Natural killer cell treated with Interleukin-12 subunit alpha and Interleukin-12 subunit beta and Interleukin-15 and Interleukin-18, amount 100 ng/mL, for 72 hours (primary cell): ENCODE measurements around the gene MYO1E. TPM values are rescaled to one million over a fixed set of nuclear protein-coding genes. Genes with fewer than 3 reads are reported as not detected.
"Not testable (repeated sequence)": the region's sequence is repeated elsewhere in the genome, so short reads cannot be mapped to it uniquely, and the experiment has no call there.

Source experiments
- ATAC-seq, 2 donors: fragments of 150-1000 bp; cut with Tn5 transposase in 1 of 2; sonication (Bioruptor Pico), chemical (Tn5 transposase) in 1 of 2; 2 replicates each; pipeline ENCODE4 v1.10.0; 2021
- DNase-seq: peaks from one replicate; pipeline ENCODE4 v3.0.0; 2022; ENCODE audit warnings: low spot score
- H3K27ac Mint-ChIP-seq, 2 donors: 1 replicate in 1 of 2; 2 replicates in 1 of 2; pipeline ENCODE4 v1.8.0; 2022; ENCODE audit warnings: mixed read lengths in 2 of 2, mild to moderate bottlenecking in 1 of 2, moderate library complexity in 1 of 2
- H3K27me3 Mint-ChIP-seq, 2 donors: 1 replicate in 1 of 2; 2 replicates in 1 of 2; pipeline ENCODE4 v1.8.0; 2022; ENCODE audit warnings: mixed read lengths in 2 of 2
- H3K36me3 Mint-ChIP-seq: one replicate; pipeline ENCODE4 v1.8.0; 2022; ENCODE audit warnings: mixed read lengths
- H3K4me1 Mint-ChIP-seq, 2 donors: 1 replicate in 1 of 2; 2 replicates in 1 of 2; pipeline ENCODE4 v1.8.0; 2022; ENCODE audit warnings: low read depth in 2 of 2, mixed read lengths in 2 of 2, mild to moderate bottlenecking in 1 of 2
- H3K4me3 Mint-ChIP-seq: one replicate; pipeline ENCODE4 v1.8.0; 2022; ENCODE audit warnings: mixed read lengths
- H3K9me3 Mint-ChIP-seq: 2 replicates; pipeline ENCODE4 v1.8.0; 2022; ENCODE audit warnings: mixed read lengths
- total RNA-seq, 2 donors: library from RNA; stranded (reverse); gene quantifications; one replicate each; pipeline ENCODE4 v1.2.3, GENCODE V29; 2022

The MYO1E gene
- total RNA-seq, 2 donors from 2014 or later: 3.7 to 20.0 TPM

GRCh38 chr15:59354417-59355031 lies 18.1 kb downstream of the MYO1E start:
- Mint-ChIP-seq H3K27ac (no peak overlapping the region), H3K27me3 (peaks cover 11 to 15% of the 10 kb centered on the region in 2 donors)
- no peak for DNase-seq

DNA sequence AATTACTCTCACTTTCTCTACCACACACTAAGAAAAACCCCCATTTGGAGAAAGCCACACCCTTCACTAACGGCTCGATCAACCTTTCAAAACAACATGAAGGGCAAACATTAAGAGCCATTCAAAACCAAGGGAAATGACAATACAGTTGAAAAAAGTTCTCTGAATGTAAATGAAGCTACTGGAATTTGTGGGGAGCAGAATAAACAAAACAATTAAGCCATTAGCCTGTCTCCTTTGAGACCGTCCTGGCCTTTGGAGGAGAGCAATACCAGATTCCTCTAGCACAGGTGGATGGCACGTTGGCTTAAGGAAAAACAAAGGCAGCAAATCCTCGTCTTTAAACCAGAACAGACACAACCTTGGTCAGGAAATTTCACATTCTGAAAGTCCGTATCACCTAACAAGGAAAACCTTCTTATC lies 18.7 kb downstream of the MYO1E start:
- no peak overlapping the region for H3K4me3 Mint-ChIP-seq

More at GRCh38 chr15:59354417-59355031, 18.1 kb downstream of the MYO1E start:
- Mint-ChIP-seq H3K4me3 (peak overlapping the region; percentile 26), H3K4me1 (peaks cover 24 to 31% of the 10 kb centered on the region in 2 donors), H3K36me3 (no peaks in the 10 kb centered on the region), H3K9me3 (no peaks in the 10 kb centered on the region)
- ATAC-seq: no peak

DNA sequence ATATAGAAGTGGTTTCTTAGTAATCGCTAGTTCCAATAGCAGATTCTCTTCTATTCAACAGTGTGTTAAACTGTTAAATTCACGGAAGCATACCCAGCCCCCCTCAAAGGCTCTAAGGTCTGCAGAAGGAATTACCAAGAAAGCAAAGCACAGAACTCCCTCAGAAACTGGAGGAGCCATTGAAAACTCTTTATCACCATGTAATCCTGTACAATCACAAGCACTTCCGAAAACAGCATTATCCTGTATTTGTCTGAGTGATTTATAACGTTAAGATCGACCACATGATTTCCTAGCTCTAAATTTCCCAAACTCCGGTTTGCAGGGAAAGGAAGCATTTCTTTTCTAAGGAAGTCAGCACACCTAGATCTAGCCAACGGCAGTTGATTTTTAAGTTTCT lies 20.0 kb downstream of the MYO1E start:
- Mint-ChIP-seq H3K36me3 (no peaks in the 10 kb centered on the region), H3K27ac (no peak overlapping the region), H3K27me3 (peaks cover 8 to 15% of the 10 kb centered on the region in 2 donors), H3K9me3 (no peaks in the 10 kb centered on the region), H3K4me1 (peaks cover 24 to 32% of the 10 kb centered on the region in 2 donors), H3K4me3 (no peak overlapping the region)
- DNase-seq (no peak), ATAC-seq (no peak)

More for the DNA sequence above, 18.7 kb downstream of the MYO1E start:
- peaks cover 24 to 32% of the 10 kb centered on the region in 2 donors for H3K4me1 Mint-ChIP-seq
- H3K36me3 Mint-ChIP-seq: no peaks in the 10 kb centered on the region
- DNase-seq (no peak), ATAC-seq (no peak)
- no peak overlapping the region for H3K27ac Mint-ChIP-seq
- peaks cover 11 to 15% of the 10 kb centered on the region in 2 donors for H3K27me3 Mint-ChIP-seq
- no peaks in the 10 kb centered on the region for H3K9me3 Mint-ChIP-seq

DNA sequence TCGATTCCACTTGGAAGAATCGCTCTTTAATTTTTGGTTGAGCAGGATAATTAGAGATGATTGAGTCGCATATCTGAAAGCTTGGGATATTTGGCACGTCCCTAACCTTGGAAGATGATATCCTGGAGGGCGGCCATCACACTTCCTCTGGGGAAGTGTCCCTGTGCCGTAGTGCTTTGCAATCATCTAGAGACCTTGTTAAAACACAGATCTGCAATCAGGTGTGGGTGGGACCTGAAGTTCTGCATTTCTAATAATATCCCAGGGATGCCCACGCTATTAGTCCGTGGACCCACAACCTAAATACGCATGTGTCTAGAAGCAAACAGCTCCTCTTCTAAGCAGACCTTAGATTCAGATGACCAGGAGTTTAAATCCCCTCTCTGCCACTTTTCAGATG lies 20.5 kb downstream of the MYO1E start:
- no peak for DNase-seq
- ATAC-seq: no peak
- H3K27me3 Mint-ChIP-seq: peaks cover 6 to 15% of the 10 kb centered on the region in 2 donors
- peaks cover 24 to 32% of the 10 kb centered on the region in 2 donors for H3K4me1 Mint-ChIP-seq
- H3K9me3 Mint-ChIP-seq: no peaks in the 10 kb centered on the region
- H3K36me3 Mint-ChIP-seq: no peaks in the 10 kb centered on the region
- H3K4me3 Mint-ChIP-seq: no peak overlapping the region
- H3K27ac Mint-ChIP-seq: no peak overlapping the region

DNA sequence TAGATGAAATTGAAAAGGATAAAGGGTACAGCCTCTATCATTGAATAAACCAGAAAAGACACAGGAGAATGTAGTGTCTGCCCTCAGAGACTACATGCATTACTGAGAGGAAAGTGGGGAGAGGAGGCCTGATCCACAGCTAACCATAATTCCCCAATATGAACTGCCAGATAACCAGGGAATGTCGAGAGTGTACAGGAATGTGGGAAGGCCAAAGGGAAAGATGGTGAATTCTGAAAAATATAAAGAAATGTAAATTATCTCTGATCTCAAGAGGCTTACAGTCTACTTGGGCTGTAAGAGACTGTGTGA lies 22.3 kb downstream of the MYO1E start:
- Mint-ChIP-seq H3K27me3 (peaks cover 6 to 15% of the 10 kb centered on the region in 2 donors), H3K36me3 (no peaks in the 10 kb centered on the region), H3K4me1 (peaks cover 24 to 30% of the 10 kb centered on the region in 2 donors), H3K9me3 (no peaks in the 10 kb centered on the region), H3K4me3 (peak overlapping the region; percentile 61), H3K27ac (peak overlapping the region; percentile 4 to 5)
- no peak for ATAC-seq
- no peak for DNase-seq

DNA sequence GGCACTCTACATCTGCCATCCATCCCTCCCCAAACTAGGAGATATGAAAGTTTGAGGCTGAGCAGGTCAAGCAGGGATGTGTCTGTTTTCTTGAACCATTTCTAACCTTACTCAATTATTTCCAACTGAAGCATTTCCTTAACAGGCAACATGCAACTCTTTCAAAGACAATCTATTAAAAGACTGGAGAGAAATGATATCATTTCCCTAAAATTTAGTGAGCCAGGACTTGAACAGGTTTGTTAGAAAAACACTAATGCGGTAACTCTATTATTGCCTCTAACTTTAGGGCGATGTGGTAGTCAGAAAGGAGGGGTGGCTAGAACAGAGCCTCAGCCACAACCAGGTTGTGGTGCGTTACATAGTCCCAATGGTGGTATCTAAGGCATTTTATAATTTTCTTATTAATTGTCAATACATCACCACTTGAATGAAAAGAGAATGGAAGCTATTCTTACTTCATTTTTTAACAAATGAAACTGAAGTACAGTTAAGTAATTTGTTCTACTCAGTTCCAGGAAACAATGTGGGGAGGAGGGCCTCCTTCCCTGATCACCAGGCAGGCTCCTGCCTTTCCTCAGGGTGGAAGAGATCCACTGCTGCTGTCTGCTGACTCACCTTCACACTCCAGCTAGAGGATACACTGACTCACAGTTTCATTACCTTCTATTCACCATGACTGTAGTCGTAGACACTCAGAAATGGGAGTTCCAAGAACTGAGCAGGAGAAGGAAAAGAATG lies 22.8 kb downstream of the MYO1E start:
- DNase-seq: no peak
- H3K9me3 Mint-ChIP-seq: no peaks in the 10 kb centered on the region
- H3K4me3 Mint-ChIP-seq: peak overlapping the region; percentile 61
- H3K4me1 Mint-ChIP-seq: peaks cover 19 to 24% of the 10 kb centered on the region in 2 donors
- H3K27me3 Mint-ChIP-seq: peaks cover 8 to 15% of the 10 kb centered on the region in 2 donors
- ATAC-seq: peak; percentile 70 to 88
- peak overlapping the region; percentile 4 to 5 for H3K27ac Mint-ChIP-seq
- H3K36me3 Mint-ChIP-seq: no peaks in the 10 kb centered on the region

GRCh38 chr15:59347915-59348314 lies 24.8 kb downstream of the MYO1E start:
- H3K4me3 Mint-ChIP-seq: no peak overlapping the region
- H3K36me3 Mint-ChIP-seq: peaks cover 9% of the 10 kb centered on the region
- H3K27me3 Mint-ChIP-seq: peaks cover 11 to 24% of the 10 kb centered on the region in 2 donors
- H3K9me3 Mint-ChIP-seq: no peaks in the 10 kb centered on the region
- H3K27ac Mint-ChIP-seq: no peak overlapping the region
- no peak for ATAC-seq
- peaks cover 10% of the 10 kb centered on the region in 2 donors for H3K4me1 Mint-ChIP-seq
- no peak for DNase-seq

DNA sequence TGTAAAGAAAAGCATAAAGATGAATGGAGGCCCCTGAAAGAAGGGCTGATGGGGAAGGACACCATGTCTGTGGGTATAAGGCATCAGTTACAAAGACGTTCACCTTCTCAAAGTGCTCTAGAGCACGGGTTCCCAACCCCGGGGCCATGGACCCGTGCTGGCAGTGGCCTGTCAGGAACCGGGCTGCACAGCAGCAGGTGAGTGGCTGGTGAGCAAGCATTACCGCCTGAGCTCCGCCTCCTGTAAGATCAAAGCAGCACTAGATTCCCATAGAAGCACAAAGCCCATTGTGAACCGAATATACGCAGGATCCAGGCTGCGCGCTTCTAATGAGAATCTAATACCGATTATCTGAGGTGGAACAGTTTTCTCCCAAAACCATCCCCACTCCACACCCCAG lies 25.7 kb downstream of the MYO1E start:
- H3K36me3 Mint-ChIP-seq: peaks cover 18% of the 10 kb centered on the region
- ATAC-seq (no peak), DNase-seq (no peak)
- H3K4me3 Mint-ChIP-seq: no peak overlapping the region
- H3K27me3 Mint-ChIP-seq: peaks cover 11 to 34% of the 10 kb centered on the region in 2 donors
- H3K9me3 Mint-ChIP-seq: no peaks in the 10 kb centered on the region
- peaks cover 10% of the 10 kb centered on the region in 2 donors for H3K4me1 Mint-ChIP-seq
- H3K27ac Mint-ChIP-seq: no peak overlapping the region

- peaks cover 7 to 24% of the 10 kb centered on the region in 2 donors for H3K27me3 Mint-ChIP-seq
- no peak for ATAC-seq
Measured at GRCh38 chr15:59345326-59345725, 27.3 kb downstream of the MYO1E start.

GRCh38 chr15:59344311-59344710 lies 28.4 kb downstream of the MYO1E start:
- Mint-ChIP-seq H3K27ac (no peak overlapping the region), H3K36me3 (peaks cover 18% of the 10 kb centered on the region), H3K4me3 (no peak overlapping the region), H3K9me3 (no peaks in the 10 kb centered on the region), H3K27me3 (peaks cover 5 to 21% of the 10 kb centered on the region in 2 donors), H3K4me1 (no peaks in the 10 kb centered on the region)
- ATAC-seq (no peak), DNase-seq (no peak)

More at GRCh38 chr15:59345326-59345725, 27.3 kb downstream of the MYO1E start:
- H3K4me3 Mint-ChIP-seq: no peak overlapping the region
- no peaks in the 10 kb centered on the region for H3K9me3 Mint-ChIP-seq
- H3K4me1 Mint-ChIP-seq: peaks cover 3 to 8% of the 10 kb centered on the region in 2 donors
- H3K27ac Mint-ChIP-seq: no peak overlapping the region
- no peak for DNase-seq
- H3K36me3 Mint-ChIP-seq: peaks cover 18% of the 10 kb centered on the region

- H3K27me3 Mint-ChIP-seq: peaks cover 5 to 21% of the 10 kb centered on the region in 2 donors
- DNase-seq (no peak), ATAC-seq (no peak)
- H3K36me3 Mint-ChIP-seq: peaks cover 18% of the 10 kb centered on the region
- no peak overlapping the region for H3K27ac Mint-ChIP-seq
- H3K4me3 Mint-ChIP-seq: no peak overlapping the region
- peaks cover 0 to 5% of the 10 kb centered on the region in 2 donors for H3K4me1 Mint-ChIP-seq
- H3K9me3 Mint-ChIP-seq: no peaks in the 10 kb centered on the region
Measured at GRCh38 chr15:59340325-59340724, 32.3 kb downstream of the MYO1E start.

- no peaks in the 10 kb centered on the region for H3K9me3 Mint-ChIP-seq
- no peak overlapping the region for H3K4me3 Mint-ChIP-seq
- peaks cover 9 to 13% of the 10 kb centered on the region in 2 donors for H3K4me1 Mint-ChIP-seq
- ATAC-seq (no peak), DNase-seq (no peak)
- peaks cover 18% of the 10 kb centered on the region for H3K36me3 Mint-ChIP-seq
- H3K27me3 Mint-ChIP-seq: peaks cover 3 to 21% of the 10 kb centered on the region in 2 donors
- H3K27ac Mint-ChIP-seq: no peak overlapping the region
Measured at GRCh38 chr15:59339252-59339672, 33.4 kb downstream of the MYO1E start.

GRCh38 chr15:59338414-59338813 lies 34.3 kb downstream of the MYO1E start:
- peaks cover 13% of the 10 kb centered on the region for H3K36me3 Mint-ChIP-seq
- ATAC-seq: no peak
- no peaks in the 10 kb centered on the region for H3K9me3 Mint-ChIP-seq
- peaks cover 10 to 18% of the 10 kb centered on the region in 2 donors for H3K4me1 Mint-ChIP-seq
- H3K27ac Mint-ChIP-seq: no peak overlapping the region
- H3K27me3 Mint-ChIP-seq: peaks cover 3 to 16% of the 10 kb centered on the region in 2 donors
- DNase-seq: no peak
- H3K4me3 Mint-ChIP-seq: no peak overlapping the region

DNA sequence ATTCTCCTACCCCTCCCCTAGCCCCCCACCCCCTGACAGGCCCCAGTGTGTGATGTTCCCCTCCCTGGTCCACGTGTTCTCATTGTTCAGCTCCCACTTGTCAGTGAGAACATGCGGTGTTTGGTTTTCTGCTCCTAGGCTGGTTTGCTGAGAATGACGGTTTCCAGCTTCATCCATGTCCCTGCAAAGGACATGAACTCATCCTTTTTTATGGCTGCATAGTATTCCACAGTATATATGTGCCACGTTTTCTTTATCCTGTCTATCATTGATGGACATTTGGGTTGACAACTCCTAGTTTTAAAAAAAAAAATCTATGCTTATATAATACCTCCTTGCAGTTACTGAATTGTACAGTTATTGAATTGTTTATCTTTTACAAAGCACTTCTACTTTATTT lies 35.9 kb downstream of the MYO1E start:
- ATAC-seq, H3K36me3 Mint-ChIP-seq, H3K4me3 Mint-ChIP-seq, H3K9me3 Mint-ChIP-seq, DNase-seq, H3K27ac Mint-ChIP-seq, H3K27me3 Mint-ChIP-seq: not testable (repeated sequence)
- H3K4me1 Mint-ChIP-seq: peaks cover 10 to 22% of the 10 kb centered on the region in 2 donors
